Right kidney (tissue), 1 donor: ENCODE data around the gene RNF130.
"Not testable (repeated sequence)": the region's sequence is repeated elsewhere in the genome, so short reads cannot be mapped to it uniquely, and the experiment has no call there.

Experiments used
- DNase-seq: peaks from one replicate; pipeline ENCODE4 v3.0.0-alpha.2; 2016

Gene RNF130

DNA sequence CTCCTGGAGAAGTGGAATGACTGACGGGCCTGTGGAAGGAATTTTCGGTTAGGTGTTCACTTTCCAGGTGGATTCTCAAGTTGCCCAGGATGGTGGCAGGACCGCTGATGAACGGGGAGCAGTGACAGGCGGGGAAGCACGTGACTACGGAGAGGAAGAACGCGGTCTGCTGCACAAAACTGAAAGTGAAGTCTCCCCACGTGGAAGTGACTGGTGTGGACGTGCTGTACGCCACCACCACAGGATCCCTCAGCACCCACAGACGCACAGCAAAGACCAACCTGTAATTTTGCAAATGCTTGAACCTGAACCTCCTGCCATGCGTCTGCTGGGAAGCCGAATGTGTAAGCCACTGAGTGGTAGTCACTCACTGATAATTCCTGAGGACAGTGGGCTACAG, 51.4 kb downstream of the RNF130 start:
- no peak for DNase-seq

DNA sequence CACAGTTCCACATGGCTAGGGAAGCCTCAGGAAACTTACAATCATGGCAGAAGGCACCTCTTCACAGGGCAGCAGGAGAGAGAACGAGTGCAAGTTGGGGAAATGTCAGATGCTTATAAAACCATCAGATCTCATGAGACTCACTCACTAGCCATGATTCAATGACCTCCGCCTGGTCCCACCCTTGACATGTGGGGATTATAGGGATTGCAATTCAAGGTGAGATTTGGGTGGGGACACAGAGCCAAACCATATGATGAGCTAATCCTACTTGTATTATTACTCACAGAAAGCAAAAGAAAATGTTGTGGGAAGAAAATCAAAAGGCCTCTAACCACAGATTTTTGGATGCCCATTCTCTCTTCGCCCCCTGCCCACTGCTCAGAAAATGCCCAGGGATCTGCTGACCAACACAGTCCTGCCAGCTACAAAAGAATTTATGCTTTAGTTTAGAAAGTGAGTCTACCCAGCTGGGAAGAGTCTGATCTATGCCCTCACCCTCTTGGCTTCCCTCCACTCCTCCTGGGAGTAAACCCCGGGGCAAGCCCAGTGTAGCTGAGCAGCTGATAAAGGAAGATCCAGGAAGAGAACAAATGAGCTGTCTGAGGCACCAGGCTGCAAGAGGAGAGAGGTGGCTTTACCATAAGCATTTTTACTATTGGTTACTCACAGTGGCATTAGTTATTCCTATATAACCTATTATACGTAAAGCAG, 53.1 kb downstream of the RNF130 start:
- DNase-seq, result no peak

DNA sequence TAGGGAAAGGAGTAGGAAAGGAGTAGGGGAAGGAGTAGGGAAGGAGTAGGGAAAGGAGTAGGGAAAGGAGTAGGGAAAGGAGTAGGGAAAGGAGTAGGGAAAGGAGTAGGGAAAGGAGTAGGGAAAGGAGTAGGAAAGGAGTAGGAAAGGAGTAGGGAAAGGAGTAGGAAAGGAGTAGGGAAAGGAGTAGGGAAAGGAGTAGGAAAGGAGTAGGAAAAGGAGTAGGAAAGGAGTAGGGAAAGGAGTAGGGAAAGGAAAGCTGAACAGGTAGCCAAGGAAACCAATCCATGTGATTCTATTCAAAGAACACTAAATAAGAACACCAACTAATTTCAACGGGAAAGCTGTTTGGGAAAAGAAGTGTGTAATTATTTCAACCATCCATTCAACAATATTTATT, 56.0 kb downstream of the RNF130 start:
- not testable (repeated sequence) for DNase-seq

DNA sequence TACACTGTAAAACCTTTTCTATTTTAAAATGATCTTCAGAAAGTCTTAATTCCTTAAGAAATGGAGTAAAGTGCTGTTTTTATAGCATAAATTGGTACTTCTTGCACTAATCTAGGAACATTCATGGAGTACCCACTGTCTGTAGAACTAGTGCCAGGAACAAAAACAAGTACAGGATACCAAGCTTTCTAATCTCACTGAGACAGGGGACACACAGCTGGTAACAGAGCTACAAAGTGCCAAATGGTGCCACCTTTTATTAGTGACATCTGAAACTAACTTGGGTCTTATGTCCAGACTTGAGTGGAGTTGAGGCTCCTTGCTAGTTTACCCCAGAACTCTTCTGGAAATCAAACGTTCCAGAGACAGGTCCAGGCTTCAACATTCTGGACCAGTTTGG, 57.9 kb downstream of the RNF130 start:
- no peak for DNase-seq

DNA sequence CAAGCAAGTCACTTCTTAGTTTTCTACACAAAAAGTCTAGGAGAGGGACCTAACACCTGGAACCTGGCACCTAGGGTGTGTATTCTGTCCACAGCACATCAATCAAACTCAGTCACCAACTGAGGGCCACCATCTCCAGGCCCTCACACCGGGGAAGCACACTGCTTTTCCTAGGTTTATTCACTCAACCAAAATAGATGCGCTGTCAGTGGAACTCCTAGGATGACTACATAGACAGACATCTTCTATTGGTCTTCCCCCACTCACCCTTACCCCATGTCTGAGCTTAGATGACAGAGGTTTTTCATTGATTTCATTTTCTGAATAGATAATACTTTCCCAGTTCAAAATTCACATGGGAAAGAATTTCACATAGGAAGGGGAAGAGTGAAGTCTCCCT, 59.2 kb downstream of the RNF130 start:
- no peak for DNase-seq

DNA sequence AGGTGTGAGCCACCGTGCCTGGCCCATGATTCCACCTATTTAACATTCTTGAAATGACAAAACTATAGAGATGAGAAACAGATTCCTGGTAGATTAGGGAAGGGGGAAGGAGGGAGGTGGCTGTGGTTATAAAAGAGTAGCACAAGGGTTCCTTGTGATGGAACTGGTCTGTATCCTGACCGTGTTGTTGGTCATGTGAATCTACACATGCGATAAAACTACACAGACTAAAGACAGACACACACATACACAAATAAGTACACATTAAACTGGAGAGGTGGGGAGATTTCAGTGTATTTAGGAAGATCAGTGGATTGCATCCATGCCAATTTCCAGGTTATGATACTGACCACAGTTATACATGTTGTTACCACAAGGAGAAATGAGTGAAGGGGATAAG, 60.9 kb downstream of the RNF130 start:
- DNase-seq, result no peak

DNA sequence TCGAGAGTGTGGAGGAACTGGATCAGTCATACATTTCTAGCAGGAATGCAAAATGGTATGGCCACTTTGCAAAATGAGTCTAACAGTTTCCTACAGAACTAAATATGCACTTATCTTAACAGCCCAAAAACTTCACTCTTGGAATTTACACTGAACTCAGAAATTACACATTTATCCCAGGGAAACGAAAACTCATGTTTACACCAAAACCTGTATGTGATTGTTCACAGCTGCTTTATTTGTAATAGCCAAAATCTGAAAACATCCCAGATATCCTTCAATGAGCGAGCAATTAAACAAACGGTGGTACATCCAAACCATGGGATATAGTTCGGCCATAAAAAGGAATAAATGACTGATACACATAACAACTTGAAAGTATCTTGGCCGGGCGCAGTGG, 62.0 kb downstream of the RNF130 start:
- no peak for DNase-seq

DNA sequence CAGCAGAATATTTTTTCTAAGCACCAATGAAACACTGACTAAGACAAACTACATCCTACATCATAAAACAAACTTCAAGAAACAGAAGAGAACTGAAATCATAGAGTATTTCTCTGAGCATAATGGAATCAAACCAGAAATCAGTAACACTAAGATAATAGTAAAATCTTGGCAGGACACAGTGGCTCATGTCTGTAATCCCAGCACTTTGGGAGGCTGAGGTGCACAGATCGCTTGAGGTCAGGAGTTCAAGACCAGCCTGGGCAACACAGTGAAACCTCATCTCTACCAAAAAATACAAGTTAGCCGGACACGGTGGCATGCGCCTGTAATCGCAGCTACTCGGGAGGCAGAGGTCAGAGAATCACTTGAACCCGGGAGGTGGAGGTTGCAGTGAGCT, 63.1 kb downstream of the RNF130 start:
- DNase-seq, result no peak

DNA sequence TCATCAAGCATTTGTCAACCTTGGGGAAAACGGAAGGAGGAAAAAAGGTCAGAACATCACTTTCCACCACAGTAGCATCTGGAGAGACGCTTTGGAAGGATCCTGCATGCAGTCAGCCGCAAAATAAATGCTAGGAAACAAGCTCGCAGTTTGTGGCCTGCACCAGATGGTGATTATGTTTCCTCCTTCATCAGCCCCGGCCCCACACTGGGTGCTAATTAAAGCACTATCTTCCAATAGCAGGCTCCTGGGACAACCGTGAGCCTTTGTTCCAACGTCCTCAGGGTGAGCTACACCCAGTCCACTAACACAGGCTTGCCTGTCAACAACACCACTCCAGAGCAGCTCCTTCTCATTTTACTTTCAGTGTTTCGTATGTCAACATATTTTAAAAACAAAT, 64.0 kb downstream of the RNF130 start:
- DNase-seq, result no peak

DNA sequence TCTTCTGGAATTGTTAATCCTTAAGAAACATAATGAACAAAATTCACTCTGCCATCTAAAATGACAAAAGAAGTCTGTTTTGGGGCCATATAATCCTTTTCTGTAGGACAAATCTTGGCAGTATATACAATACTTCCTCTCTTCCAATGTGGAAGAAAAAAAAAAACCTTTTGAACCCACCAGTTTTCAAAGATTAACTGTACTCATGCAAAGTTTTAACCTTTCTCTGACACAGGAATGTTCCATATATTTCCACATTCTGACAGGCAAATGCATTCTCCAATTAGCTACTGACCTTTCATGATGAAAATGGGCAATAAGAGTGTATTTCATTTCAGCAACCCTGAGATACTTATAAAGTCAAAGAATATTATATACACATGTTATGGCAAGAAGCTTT, 65.4 kb downstream of the RNF130 start:
- no peak for DNase-seq

DNA sequence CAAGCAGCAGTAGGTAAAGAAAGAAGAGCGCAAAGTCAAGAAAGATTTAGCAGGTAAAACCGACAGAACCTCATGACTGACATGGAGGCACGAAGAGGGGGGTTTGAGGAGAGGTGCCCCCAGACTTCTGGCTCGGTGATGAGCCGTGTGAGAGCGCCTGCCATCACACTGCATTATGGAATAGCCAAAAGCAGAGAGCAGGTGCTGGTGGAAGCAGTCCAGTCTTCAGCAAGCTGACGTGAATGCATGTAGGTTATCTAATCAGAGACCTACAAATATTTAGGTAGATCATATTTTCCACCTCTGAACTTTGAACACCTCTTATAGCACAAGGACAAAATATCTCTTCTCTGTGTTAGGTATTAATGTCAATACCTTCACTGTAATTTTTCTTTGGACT, 68.4 kb downstream of the RNF130 start:
- DNase-seq, result no peak

DNA sequence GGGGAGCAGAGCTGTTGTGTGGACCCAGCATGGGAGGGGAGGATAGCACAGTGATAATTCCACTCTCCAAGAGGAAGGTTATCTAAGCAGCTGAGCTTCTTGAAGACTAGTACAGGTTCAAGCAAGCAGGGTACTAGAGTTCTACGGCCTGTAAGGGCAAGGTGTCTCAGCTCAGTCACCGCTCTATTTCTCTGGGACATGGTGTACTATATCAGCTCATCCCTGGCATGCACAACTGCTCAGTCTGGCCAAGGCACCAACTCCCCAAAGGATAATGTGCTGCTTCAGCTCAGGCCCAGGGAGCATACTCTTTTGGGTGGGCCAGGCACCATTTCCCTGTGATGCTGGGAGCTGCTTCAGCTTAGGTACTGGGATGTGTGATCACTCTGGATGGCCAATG, 69.8 kb downstream of the RNF130 start:
- no peak for DNase-seq

DNA sequence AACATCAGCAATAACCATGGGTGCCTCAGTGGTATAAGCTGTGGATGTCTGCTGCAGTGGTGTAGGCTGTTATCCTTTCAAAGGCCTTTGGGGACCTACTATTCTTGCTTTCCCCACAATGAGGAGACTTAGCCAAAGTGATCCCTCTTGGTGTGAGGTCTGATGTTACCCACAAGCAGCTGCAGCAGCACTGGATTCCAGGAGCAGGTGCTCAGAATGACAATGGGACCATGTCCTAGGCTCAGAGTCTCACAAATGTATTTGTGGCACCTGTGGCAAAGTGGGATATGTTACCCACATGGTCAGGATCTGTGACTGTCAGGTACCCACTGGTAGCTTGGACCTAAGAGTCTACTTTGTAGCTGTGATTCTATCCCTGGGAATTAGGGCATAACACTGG, 70.4 kb downstream of the RNF130 start:
- DNase-seq, result no peak

DNA sequence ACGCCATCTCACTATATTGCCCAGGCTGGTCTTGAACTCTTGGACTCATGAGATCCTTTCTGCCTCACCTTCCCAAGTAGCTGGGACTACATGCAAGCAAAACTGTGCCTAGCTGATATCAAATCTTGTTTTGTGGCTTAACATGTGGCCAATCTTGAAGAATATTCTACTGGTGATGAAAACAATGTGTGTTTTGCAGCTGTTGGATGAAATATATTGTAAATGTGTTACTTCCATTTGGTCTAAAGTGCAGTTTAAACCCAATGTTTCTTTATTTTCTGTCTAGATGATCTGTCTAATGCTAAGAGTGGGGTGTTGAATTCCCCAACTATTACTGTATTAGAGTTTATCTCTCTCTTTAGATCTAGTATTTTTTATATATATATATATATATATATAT, 73.1 kb downstream of the RNF130 start:
- DNase-seq, result no peak

DNA sequence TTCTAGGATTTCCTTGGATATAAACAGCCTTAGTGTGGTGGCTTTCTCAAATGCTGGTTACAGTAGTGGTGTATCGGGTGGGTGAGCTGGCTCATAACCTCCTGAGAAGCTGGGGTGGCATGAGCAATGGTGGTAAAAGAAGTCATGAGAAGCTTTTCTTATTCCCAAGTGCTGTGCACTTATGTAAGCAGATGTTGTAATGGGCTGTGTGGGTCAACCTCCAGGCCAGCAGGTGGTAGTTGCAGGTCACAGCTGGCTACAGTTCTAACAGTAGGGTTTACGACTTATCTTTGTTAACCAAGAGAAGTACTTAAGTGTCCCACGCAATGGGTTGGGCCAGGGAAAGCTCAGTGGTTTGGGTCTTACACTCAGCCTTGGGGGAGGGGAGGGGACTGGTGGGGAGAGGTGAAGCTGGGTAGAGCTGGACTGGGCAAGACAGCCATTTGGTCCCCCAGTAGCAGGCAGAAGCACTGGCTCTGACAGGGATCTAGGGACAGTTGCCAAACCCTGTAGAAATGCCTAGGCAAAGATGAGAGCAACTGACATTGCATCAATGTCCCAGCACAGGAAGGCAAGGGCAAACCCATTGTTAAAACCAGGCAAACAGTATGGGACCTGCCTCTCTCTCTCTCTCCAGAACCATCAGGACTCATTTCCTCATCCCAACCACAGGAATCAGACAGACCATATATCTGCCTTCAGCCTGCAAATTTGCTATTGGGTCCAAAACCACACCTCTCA, 76.8 kb downstream of the RNF130 start:
- no peak for DNase-seq

DNA sequence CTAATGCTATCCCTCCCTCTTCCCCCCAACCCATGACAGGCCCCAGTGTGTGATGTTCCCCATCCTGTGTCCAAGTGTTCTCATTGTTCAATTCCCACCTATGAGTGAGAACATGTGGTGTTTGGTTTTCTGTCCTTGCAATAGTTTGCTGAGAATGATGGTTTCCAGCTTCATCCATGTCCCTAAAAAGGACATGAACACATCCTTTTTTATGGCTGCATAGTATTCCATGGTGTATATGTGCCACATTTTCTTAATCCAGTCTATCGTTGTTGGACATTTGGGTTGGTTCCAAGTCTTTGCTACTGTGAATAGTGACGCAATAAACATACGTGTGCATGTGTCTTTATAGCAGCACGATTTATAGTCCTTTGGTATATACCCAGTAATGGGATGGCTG, 78.7 kb downstream of the RNF130 start:
- not testable (repeated sequence) for DNase-seq

DNA sequence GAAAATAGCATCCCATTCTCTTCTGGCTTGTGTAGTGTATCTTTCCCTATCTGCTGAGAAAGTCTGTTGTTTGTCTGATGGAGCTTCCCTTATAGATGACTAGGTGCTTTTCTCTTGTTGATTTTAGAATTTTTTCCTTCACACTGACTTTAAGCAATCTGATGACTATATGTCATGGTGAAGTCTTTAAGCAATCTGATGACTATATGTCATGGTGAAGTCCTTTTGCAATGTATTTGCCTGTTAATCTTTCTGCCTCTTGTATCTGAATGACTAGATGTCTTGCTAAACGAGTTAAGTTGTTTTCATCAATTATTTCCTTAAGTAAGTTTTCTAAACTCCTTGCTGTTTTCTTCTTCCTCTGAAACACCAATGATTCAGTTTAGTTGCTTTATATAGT, 80.5 kb downstream of the RNF130 start:
- DNase-seq, result no peak

DNA sequence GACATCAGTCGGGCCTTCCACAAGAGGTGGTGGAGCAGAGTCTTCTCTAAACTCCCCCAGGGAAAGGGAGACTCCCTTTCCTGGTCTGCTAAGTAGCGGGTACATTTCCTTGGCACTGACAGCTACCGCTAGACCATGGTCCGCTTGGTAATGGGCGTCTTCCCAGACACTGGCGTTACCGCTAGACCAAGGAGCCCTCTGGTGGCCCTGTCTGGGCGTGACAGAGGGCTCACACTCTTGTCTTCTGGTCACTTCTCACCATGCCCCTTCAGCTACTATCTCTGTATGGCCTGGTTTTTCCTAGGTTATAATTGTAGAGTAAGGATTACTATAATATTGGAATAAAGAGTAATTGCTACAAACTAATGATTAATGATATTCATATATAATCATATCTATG, 81.0 kb downstream of the RNF130 start:
- not testable (repeated sequence) for DNase-seq

DNA sequence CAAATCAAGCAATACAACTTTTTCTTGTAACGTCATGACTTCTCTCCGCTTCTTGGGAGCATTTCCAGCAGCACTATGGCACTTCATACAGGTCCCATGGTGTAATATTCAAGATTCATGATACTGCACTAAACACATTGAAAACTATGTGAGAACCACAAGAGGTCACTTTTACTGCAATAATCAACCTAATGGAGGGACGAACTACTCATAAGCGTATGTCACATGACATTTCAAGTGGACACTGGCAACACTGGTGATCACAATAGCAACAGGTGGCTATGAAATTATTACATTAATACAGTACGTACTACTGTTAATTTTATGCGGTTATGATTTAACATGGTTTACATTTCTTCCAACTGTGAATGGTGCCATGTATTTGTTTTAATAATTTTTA, 85.2 kb downstream of the RNF130 start:
- DNase-seq, result no peak

DNA sequence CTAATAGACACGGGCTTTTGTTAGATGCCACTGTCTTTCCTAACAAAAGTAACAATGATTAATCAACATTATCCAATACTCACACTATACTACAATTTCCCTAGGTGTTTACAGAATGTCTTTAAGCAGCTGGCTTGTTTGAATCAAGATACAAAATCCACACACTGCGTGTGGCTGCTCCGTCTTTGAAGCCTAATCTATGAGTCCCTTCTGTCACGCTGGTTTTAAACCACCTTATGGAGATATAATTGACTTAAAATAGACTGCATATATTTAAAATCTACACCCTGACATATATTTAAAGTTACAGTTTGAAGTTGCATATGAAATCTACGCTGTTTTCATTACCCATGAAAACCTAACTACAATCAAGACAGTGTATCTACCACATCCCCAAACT, 89.9 kb downstream of the RNF130 start:
- DNase-seq, result no peak

DNA sequence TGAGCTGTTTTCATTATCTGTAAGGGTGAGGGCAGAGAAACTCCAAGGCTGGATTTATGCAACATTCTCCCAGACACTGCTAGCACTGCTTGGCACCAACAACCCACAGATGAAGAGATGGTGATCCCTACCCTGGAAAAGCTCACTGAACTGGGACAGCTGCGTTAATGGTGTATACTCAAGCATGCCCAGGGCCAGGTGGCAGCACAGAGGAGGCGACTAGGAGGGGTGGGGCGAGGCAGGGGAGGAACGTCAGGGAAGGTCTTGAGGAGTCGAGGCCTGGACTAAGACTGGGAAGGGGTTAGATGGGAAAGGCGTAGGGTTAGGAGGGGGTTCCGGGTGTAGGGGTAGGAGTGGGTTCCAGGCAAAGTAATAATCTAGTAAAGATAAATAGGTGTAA, 90.8 kb downstream of the RNF130 start:
- no peak for DNase-seq

DNA sequence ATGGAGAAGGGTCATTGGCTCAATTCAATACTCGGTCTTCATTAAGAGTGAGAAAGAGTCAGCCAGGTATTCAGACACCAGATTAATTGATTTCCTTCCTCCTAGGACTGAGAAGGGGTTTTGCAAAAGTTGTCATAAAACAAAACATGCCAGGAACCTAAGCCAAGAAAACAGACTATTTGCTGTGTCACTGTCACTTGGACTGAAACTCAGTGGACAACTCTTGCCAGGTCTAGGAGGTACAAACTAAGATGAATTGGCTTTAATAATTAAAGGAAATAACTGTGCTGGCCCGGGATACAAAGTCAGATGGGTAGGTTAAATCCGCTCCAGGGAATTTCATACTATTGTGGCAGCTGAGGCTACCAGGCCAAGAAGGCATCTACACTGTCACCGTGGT, 92.8 kb downstream of the RNF130 start:
- no peak for DNase-seq

DNA sequence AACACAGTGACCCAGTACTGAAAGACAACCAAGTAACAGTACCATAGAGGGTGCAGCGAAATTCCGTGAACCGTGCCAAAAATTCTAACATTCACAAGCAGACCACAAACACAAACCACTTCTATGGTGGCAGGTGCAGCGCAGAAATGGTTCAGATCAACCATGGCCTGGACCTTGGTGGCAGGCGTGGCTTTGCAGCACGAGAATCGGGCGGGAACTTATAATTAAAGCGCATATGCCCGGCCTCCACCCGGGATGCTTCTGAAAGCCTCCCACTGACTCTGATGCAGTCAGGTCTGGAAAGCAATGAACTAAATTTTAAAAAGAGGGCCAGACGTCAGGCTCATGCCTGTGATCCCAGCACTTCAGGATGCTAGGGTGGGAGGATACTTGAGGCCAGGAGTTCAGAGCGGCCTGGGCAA, 95.8 kb downstream of the RNF130 start:
- no peak for DNase-seq

DNA sequence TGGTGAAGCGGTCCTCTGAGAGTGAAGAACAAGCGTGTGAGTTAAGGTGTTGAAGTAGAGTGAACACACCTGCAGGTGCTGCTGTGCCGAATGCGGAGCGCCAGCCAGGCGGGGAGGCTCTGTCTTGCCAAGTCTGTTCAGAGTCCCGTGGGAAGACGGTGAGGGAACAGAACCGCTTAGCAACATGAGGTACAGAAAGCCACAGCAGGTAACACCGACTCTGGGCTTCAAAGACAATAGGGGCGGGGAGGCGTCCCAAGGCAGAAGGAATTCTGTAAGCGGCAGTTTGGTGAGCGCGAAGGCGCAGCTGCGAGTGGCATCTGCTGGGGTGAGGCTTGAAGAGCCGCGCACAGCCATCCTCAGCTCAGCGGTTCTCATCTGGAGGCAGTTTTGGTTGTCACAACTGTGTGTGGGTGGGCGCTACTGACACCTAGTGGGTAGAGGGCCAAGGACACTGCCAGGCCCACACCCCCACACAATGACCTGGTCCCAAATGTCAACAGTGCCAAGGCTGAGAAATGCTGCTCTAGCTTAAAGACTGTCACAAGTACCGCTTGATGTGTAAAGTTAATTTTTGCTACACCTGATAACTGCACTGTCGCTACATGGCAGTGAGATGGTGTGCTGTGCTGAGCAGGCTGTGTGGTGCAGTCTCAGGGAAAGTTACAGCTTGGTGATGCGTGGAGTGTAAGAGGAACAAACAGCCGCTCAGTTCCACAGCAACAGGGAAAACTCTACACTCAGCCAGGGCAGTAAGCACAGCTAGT, 96.4 kb downstream of the RNF130 start:
- DNase-seq, result peak; percentile 27
